WERI-Rb-1 (cell line): ENCODE data around the gene AP3S2.

Source experiments
- DNase-seq: peaks from one replicate; pipeline ENCODE4 v3.0.0-alpha.2; 2020
- H3K27ac ChIP-seq: fragments of 250-450 bp; sonication (Bioruptor Pico); 2 replicates; pipeline ENCODE4 v1.5.1; 2020; ENCODE audit warnings: mild to moderate bottlenecking, moderate library complexity
- H3K27me3 ChIP-seq: fragments of 250-450 bp; sonication (Bioruptor Pico); 2 replicates; pipeline ENCODE4 v1.5.1; 2021; ENCODE audit warnings: mild to moderate bottlenecking, low read depth, moderate library complexity; ENCODE audit not compliant: insufficient read depth, severe bottlenecking
- H3K36me3 ChIP-seq: fragments of 250-450 bp; sonication (Bioruptor Pico); 2 replicates; pipeline ENCODE4 v1.5.1; 2020; ENCODE audit warnings: mild to moderate bottlenecking, moderate library complexity
- H3K4me3 ChIP-seq: 2 replicates; pipeline ENCODE4 v1.5.1; 2011; ENCODE audit warnings: low read depth, mild to moderate bottlenecking, control low read depth, low read length
- H3K9me3 ChIP-seq: fragments of 250-450 bp; sonication (Bioruptor Pico); 2 replicates; pipeline ENCODE4 v1.5.1; 2021; ENCODE audit warnings: mild to moderate bottlenecking, moderate library complexity; ENCODE audit not compliant: severe bottlenecking
- CTCF ChIP-seq: IDR thresholded peaks from 2 replicates; pipeline ENCODE4 v1.5.1; 2011; ENCODE audit warnings: low read depth, mild to moderate bottlenecking, control low read depth, inconsistent platforms, low read length

AP3S2 gene

GRCh38 chr15:89807689-89808088 is 86.1 kb downstream of the AP3S2 start:
- Histone ChIP-seq H3K27ac (no peak overlapping the region), H3K36me3 (no peaks in the 10 kb centered on the region), H3K4me3 (no peak overlapping the region), H3K27me3 (no peaks in the 10 kb centered on the region), H3K9me3 (no peaks in the 10 kb centered on the region)
- TF ChIP-seq CTCF: no peak
- no peak for DNase-seq

GRCh38 chr15:89806559-89807550 is 86.9 kb downstream of the AP3S2 start:
- TF ChIP-seq CTCF: no peak
- no peaks in the 10 kb centered on the region for H3K36me3 ChIP-seq
- H3K4me3 ChIP-seq: no peak overlapping the region
- no peaks in the 10 kb centered on the region for H3K27me3 ChIP-seq
- no peak overlapping the region for H3K27ac ChIP-seq
- no peaks in the 10 kb centered on the region for H3K9me3 ChIP-seq
- DNase-seq: no peak

- Histone ChIP-seq H3K4me3 (no peak overlapping the region), H3K9me3 (no peaks in the 10 kb centered on the region), H3K27ac (no peak overlapping the region), H3K27me3 (no peaks in the 10 kb centered on the region), H3K36me3 (no peaks in the 10 kb centered on the region)
- DNase-seq: no peak
- no peak for TF ChIP-seq CTCF
Observed at GRCh38 chr15:89806210-89806558, 87.6 kb downstream of the AP3S2 start.

GRCh38 chr15:89805241-89806209 is 88.3 kb downstream of the AP3S2 start:
- Histone ChIP-seq H3K27ac (no peak overlapping the region), H3K36me3 (no peaks in the 10 kb centered on the region), H3K27me3 (no peaks in the 10 kb centered on the region), H3K9me3 (no peaks in the 10 kb centered on the region), H3K4me3 (no peak overlapping the region)
- DNase-seq: no peak
- TF ChIP-seq CTCF: no peak

GRCh38 chr15:89803941-89804800 is 89.6 kb downstream of the AP3S2 start:
- no peak overlapping the region for H3K27ac ChIP-seq
- no peaks in the 10 kb centered on the region for H3K27me3 ChIP-seq
- no peak for TF ChIP-seq CTCF
- no peak for DNase-seq
- no peaks in the 10 kb centered on the region for H3K36me3 ChIP-seq
- no peak overlapping the region for H3K4me3 ChIP-seq
- H3K9me3 ChIP-seq: no peaks in the 10 kb centered on the region
